HepG2 (cell line): Measurements from ENCODE around the gene ENPP7. TPM values are rescaled to one million over a fixed set of nuclear protein-coding genes. Genes with fewer than 3 reads are reported as not detected.
A peak's percentile ranks its signal among the peaks of the same experiment; 100 is the strongest.

Source experiments
- BRD4 ChIP-seq: sonication (generic); formaldehyde crosslinking; IDR thresholded peaks from 2 replicates; pipeline ENCODE4 v1.4.0; 2020; ENCODE audit warnings: missing genetic modification reagents
- HMG20B ChIP-seq: conservative IDR thresholded peaks from 2 replicates; pipeline ENCODE4 v1.6.1; 2016; ENCODE audit warnings: missing genetic modification reagents, missing compliant biosample characterization
- KDM6A ChIP-seq: IDR thresholded peaks from 2 replicates; pipeline ENCODE4 v1.6.1; 2016; ENCODE audit warnings: low read depth
- PLRG1 ChIP-seq: fragments of 450-650 bp; conservative IDR thresholded peaks from 2 replicates; pipeline ENCODE4 v1.6.1; 2016
- POLR2AphosphoS2 ChIP-seq: IDR thresholded peaks from 2 replicates; pipeline ENCODE4 v1.6.1; 2011; ENCODE audit warnings: low read depth, low read length, improper control_type of control experiment
- RFXAP ChIP-seq: sonication (generic); formaldehyde crosslinking; IDR thresholded peaks from 2 replicates; pipeline ENCODE4 v1.4.0; 2020; ENCODE audit warnings: missing genetic modification reagents, borderline replicate concordance
- SAP130 ChIP-seq: IDR thresholded peaks from 2 replicates; pipeline ENCODE4 v1.6.1; 2016; ENCODE audit warnings: low read depth
- ZBED4 ChIP-seq: sonication (generic); formaldehyde crosslinking; IDR thresholded peaks from 2 replicates; pipeline ENCODE4 v1.4.0; 2020; ENCODE audit warnings: missing genetic modification reagents, borderline replicate concordance
- ZC3H4 ChIP-seq: sonication (generic); formaldehyde crosslinking; IDR thresholded peaks from 2 replicates; pipeline ENCODE4 v1.4.0; 2020; ENCODE audit warnings: missing genetic modification reagents, borderline replicate concordance
- ZNF143 ChIP-seq: sonication (generic); formaldehyde crosslinking; IDR thresholded peaks from 2 replicates; pipeline ENCODE4 v1.4.0; 2020; ENCODE audit warnings: missing genetic modification reagents
- ZNF18 ChIP-seq: sonication (generic); formaldehyde crosslinking; IDR thresholded peaks from 2 replicates; pipeline ENCODE4 v1.8.0; 2022; ENCODE audit warnings: mild to moderate bottlenecking, missing genetic modification reagents; ENCODE audit not compliant: insufficient replicate concordance
- ZNF264 ChIP-seq: sonication (generic); formaldehyde crosslinking; IDR thresholded peaks from 2 replicates; pipeline ENCODE4 v1.4.0; 2020; ENCODE audit warnings: missing genetic modification reagents
- ZNF350 ChIP-seq: sonication (generic); formaldehyde crosslinking; IDR thresholded peaks from 2 replicates; pipeline ENCODE4 v1.4.0; 2020; ENCODE audit warnings: mild to moderate bottlenecking, low read depth, missing genetic modification reagents, borderline replicate concordance
- ZNF530 ChIP-seq: sonication (generic); formaldehyde crosslinking; IDR thresholded peaks from 2 replicates; pipeline ENCODE4 v1.5.0; 2020; ENCODE audit warnings: low read depth, mild to moderate bottlenecking, missing genetic modification reagents
- ZUFSP ChIP-seq: sonication (generic); formaldehyde crosslinking; IDR thresholded peaks from 2 replicates; pipeline ENCODE4 v1.9.0; 2021; ENCODE audit warnings: missing genetic modification reagents, mild to moderate bottlenecking, borderline replicate concordance
- polyA plus RNA-seq, 8 experiments: library from polyadenylated mRNA; depleted of rRNA in 3 of 8; stranded (reverse) in 7 of 8; unstranded in 1 of 8; fragments of >200 nt; fragmentation: Illumina TruSeq in 4 of 8; extraction: Trizol in 4 of 8; gene quantifications; 2 replicates each; pipeline versions ENCODE4 v1.2.1 to v1.2.3, GENCODE V29; 2011 to 2016; ENCODE audit warnings: low read depth in 4 of 8, missing spikeins in 1 of 8, mixed read lengths in 1 of 8; ENCODE audit not compliant: insufficient read depth in 1 of 8
- total RNA-seq, 5 experiments: library from RNA; depleted of rRNA; stranded (reverse); fragments of >200 nt; fragmentation: Illumina TruSeq; extraction: Trizol; gene quantifications; 2 replicates each; pipeline ENCODE4 v1.2.3, GENCODE V29; 2016; ENCODE audit warnings: low read depth in 1 of 5
- TF ChIP-seq, protein P1 (sequence below): IDR thresholded peaks from 2 replicates; pipeline ENCODE4 v1.4.0; 2020; ENCODE audit warnings: mild to moderate bottlenecking, missing genetic modification reagents
- TF ChIP-seq, protein P2 (sequence below): sonication (generic); formaldehyde crosslinking; IDR thresholded peaks from 2 replicates; pipeline ENCODE4 v1.8.1; 2023; ENCODE audit warnings: mild to moderate bottlenecking, inconsistent platforms, moderate library complexity, missing genetic modification reagents, borderline replicate concordance

Gene ENPP7
- total and polyA plus RNA-seq, 2 of the 13 experiments (the other 11 are each of a cell fraction or from before 2014, with no cell fraction given), result 1.1 to 2.2 TPM

DNA sequence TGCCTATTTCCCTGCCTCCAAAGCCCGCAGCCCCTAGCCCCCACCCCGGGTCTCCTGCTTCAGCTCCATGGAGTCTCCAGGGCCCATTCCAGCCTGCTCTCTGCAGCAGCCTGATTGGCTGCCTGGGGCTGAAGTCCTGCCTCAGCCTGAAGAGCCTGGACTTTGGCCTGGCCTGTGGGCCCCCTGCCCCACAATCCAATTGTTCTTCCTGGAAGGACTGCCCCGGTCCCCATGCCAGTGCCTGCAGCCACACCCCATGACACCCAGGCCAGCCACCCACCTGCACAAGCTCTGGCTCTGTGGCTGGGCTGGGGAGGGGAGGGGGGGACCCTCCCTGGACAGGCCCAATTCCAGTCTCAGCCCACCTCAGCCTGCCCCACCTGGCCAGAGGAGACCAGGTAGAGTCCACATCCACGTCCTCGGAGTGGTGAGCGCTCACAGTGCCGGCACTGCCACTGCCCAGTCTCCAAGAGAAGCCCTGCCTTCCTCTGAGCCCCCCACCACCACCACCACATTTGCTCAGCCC lies 12.3 kb downstream of the ENPP7 start (continued):
- TF ChIP-seq, protein P1, sequence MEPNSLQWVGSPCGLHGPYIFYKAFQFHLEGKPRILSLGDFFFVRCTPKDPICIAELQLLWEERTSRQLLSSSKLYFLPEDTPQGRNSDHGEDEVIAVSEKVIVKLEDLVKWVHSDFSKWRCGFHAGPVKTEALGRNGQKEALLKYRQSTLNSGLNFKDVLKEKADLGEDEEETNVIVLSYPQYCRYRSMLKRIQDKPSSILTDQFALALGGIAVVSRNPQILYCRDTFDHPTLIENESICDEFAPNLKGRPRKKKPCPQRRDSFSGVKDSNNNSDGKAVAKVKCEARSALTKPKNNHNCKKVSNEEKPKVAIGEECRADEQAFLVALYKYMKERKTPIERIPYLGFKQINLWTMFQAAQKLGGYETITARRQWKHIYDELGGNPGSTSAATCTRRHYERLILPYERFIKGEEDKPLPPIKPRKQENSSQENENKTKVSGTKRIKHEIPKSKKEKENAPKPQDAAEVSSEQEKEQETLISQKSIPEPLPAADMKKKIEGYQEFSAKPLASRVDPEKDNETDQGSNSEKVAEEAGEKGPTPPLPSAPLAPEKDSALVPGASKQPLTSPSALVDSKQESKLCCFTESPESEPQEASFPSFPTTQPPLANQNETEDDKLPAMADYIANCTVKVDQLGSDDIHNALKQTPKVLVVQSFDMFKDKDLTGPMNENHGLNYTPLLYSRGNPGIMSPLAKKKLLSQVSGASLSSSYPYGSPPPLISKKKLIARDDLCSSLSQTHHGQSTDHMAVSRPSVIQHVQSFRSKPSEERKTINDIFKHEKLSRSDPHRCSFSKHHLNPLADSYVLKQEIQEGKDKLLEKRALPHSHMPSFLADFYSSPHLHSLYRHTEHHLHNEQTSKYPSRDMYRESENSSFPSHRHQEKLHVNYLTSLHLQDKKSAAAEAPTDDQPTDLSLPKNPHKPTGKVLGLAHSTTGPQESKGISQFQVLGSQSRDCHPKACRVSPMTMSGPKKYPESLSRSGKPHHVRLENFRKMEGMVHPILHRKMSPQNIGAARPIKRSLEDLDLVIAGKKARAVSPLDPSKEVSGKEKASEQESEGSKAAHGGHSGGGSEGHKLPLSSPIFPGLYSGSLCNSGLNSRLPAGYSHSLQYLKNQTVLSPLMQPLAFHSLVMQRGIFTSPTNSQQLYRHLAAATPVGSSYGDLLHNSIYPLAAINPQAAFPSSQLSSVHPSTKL, result peak; percentile 90
- no peak for TF ChIP-seq ZNF350 (CRISPR knock-in tag)
- TF ChIP-seq BRD4 (CRISPR knock-in tag), result no peak
- peak; percentile 69 for TF ChIP-seq HMG20B (CRISPR knock-in tag)
- no peak for TF ChIP-seq POLR2AphosphoS2
- no peak for TF ChIP-seq ZUFSP (CRISPR knock-in tag)
- no peak for TF ChIP-seq ZNF18 (CRISPR knock-in tag)
- peak; percentile 97 for TF ChIP-seq KDM6A (CRISPR knock-in tag)
- TF ChIP-seq SAP130 (CRISPR knock-in tag), result peak; percentile 88
- 0 out of 2 replicates have a peak, but pooled peaks have one; percentile 19 for TF ChIP-seq ZC3H4 (CRISPR knock-in tag)
- TF ChIP-seq, protein P2, sequence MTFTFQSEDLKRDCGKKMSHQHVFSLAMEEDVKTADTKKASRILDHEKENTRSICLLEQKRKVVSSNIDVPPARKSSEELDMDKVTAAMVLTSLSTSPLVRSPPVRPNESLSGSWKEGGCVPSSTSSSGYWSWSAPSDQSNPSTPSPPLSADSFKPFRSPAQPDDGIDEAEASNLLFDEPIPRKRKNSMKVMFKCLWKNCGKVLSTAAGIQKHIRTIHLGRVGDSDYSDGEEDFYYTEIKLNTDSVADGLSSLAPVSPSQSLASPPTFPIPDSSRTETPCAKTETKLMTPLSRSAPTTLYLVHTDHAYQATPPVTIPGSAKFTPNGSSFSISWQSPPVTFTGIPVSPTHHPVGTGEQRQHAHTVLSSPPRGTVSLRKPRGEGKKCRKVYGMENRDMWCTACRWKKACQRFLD (CRISPR knock-in tag), result no peak
- TF ChIP-seq ZNF264 (CRISPR knock-in tag), result peak; percentile 75; the same call in 1 of the 2 replicates
- no peak for TF ChIP-seq PLRG1
- peak; percentile 95 for TF ChIP-seq ZBED4 (CRISPR knock-in tag)
- no peak for TF ChIP-seq ZNF530 (CRISPR knock-in tag)
- TF ChIP-seq RFXAP (CRISPR knock-in tag), result peak; percentile 83
- TF ChIP-seq ZNF143, result peak; percentile 84
